Astrocyte of the cerebellum (primary cell): Measurements from ENCODE around the gene STUB1.

Experiments
- DNase-seq: peaks from one replicate; pipeline ENCODE4 v3.0.0-alpha.2; 2011; ENCODE audit warnings: low read depth
- H3K4me3 ChIP-seq: 2 replicates; pipeline ENCODE4 v1.5.1; 2011; ENCODE audit warnings: mild to moderate bottlenecking, low read depth, low read length, moderate library complexity
- CTCF ChIP-seq: IDR thresholded peaks from 2 replicates; pipeline ENCODE4 v1.5.1; 2012; ENCODE audit warnings: low read length, low read depth, moderate library complexity, mild to moderate bottlenecking; ENCODE audit errors: missing control alignments
- in situ Hi-C: cut with HindIII; loops from 2 replicates; pipeline ENCODE4 v1.10.0; 2017; ENCODE audit warnings: low sequenced_read_pairs

STUB1 gene

GRCh38 chr16:658679-659571 lies 21.3 kb upstream of the STUB1 start:
- in situ Hi-C loops, result no loop called here
- no peak overlapping the region for H3K4me3 ChIP-seq
- no peak for DNase-seq
- no peak for TF ChIP-seq CTCF

- no peak overlapping the region for H3K4me3 ChIP-seq
- in situ Hi-C loops, result no loop called here
- no peak for DNase-seq
- no peak for TF ChIP-seq CTCF
Measured at GRCh38 chr16:659618-660017, 20.6 kb upstream of the STUB1 start.

DNA sequence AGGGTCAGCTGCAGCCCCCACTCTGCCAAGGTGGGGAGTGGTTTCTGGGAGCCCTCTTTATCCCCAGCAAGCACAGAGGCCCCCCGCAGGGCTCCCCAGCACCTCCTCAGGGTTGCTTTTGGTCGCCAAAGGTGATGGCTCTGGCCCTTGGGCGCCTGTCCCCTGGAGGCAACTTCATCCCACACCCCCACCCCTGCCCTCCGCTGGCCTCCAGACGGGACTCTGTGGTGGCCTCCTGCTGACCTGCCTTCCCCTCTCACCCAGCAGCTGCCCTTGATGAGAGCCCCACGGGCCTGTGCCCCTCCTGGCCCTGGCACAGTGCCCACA lies 20.1 kb upstream of the STUB1 start:
- no peak overlapping the region for H3K4me3 ChIP-seq
- DNase-seq, result no peak
- TF ChIP-seq CTCF, result no peak
- in situ Hi-C loops, result no loop called here

DNA sequence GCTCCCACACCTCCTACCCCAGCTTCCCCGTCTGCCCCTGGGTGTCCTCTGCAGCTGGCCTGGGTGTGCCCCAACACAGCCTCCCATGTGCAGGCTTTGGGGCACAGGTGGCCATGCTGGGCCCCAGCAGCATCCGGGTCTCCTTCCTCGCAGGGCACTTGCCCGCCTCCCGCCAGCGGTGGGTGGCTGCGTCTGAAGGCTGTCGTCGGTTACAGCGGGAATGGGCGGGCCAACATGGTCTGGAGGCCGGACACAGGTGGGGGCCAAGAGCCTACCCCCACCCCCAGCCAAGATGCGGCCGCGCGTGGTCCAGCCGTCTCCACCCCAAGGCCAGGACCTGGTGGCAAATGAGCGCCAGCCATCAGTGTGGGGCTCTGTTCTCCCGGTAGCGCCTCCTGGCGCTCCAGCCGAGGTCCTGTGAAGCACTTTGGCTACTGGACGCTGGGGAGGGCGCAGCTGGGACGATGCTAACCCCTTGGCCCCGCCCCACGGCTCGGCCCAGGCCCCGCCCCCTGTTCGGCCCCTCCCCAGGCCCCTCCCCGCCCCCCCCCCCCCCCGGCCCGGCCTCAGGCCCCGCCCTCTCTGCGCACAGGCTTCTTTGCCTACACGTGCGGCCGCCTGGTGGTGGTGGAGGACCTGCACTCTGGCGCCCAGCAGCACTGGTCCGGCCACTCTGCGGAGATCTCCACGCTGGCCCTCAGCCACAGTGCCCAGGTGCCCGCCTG lies 19.6 kb upstream of the STUB1 start:
- in situ Hi-C loops, result no loop called here
- peak; percentile 43 for TF ChIP-seq CTCF
- peak; percentile 32 for DNase-seq
- H3K4me3 ChIP-seq, result no peak overlapping the region

GRCh38 chr16:661184-661821 lies 18.9 kb upstream of the STUB1 start:
- peak; percentile 1 for TF ChIP-seq CTCF
- no peak for DNase-seq
- H3K4me3 ChIP-seq, result no peak overlapping the region
- in situ Hi-C loops, result no loop called here

GRCh38 chr16:662095-662494 lies 18.1 kb upstream of the STUB1 start:
- in situ Hi-C loops, result no loop called here
- TF ChIP-seq CTCF, result no peak
- no peak for DNase-seq
- no peak overlapping the region for H3K4me3 ChIP-seq
